Muscle layer of duodenum (tissue), 2 donors: Measurements from ENCODE around the gene SEC23IP.

Source experiments
- H3K27ac ChIP-seq: one replicate; pipeline ENCODE4 v1.7.0; 2013; ENCODE audit warnings: mild to moderate bottlenecking, low read length
- H3K27me3 ChIP-seq: one replicate; pipeline ENCODE4 v1.7.0; 2013; ENCODE audit warnings: low read depth, mild to moderate bottlenecking, control low read depth, low read length
- H3K36me3 ChIP-seq, 2 donors: one replicate each; pipeline ENCODE4 v1.7.0; 2013; ENCODE audit warnings: low read length in 2 of 2, control low read depth in 1 of 2, mild to moderate bottlenecking in 1 of 2; ENCODE audit not compliant: insufficient read depth in 2 of 2, control insufficient read depth in 1 of 2
- H3K4me1 ChIP-seq, 2 donors: one replicate each; pipeline ENCODE4 v1.7.0; 2013; ENCODE audit warnings: low read length in 2 of 2, mild to moderate bottlenecking in 2 of 2, control low read depth in 1 of 2, moderate library complexity in 1 of 2; ENCODE audit not compliant: insufficient read depth in 2 of 2, control insufficient read depth in 1 of 2
- H3K4me3 ChIP-seq, 2 donors: one replicate each; pipeline ENCODE4 v1.7.0; 2013; ENCODE audit warnings: low read length in 2 of 2, low read depth in 1 of 2, mild to moderate bottlenecking in 1 of 2
- H3K9me3 ChIP-seq, 2 donors: one replicate each; pipeline ENCODE4 v1.7.0; 2013; ENCODE audit warnings: low read length in 2 of 2, control low read depth in 1 of 2, mild to moderate bottlenecking in 1 of 2; ENCODE audit not compliant: control insufficient read depth in 1 of 2
- donor health status: healthy.

Gene SEC23IP

DNA sequence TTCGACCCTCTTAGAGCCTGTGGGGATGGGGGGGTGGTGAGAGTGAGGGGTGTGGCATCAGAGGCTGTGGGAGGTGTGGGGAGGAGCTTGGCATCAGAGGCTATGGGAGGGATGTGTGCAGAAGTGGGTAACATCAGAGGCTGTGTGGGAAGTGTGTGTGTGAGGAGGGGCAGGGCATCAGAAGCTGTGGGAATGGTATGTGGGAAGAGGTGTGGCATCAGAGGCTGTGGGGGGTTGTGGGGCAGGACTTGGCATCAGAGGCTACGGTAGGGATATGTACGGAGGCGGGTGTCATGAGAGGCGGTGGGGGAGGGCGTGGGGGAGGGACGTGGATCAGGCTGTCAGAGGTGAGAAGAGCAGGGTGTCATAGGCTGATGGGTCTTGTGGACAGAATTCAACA lies 97.4 kb downstream of the SEC23IP start:
- no peak overlapping the region for H3K4me3 ChIP-seq
- H3K36me3 ChIP-seq, result no peaks in the 10 kb centered on the region
- H3K27me3 ChIP-seq, result no peaks in the 10 kb centered on the region
- H3K9me3 ChIP-seq, result no peaks in the 10 kb centered on the region
- no peaks in the 10 kb centered on the region for H3K4me1 ChIP-seq
- H3K27ac ChIP-seq, result no peak overlapping the region

DNA sequence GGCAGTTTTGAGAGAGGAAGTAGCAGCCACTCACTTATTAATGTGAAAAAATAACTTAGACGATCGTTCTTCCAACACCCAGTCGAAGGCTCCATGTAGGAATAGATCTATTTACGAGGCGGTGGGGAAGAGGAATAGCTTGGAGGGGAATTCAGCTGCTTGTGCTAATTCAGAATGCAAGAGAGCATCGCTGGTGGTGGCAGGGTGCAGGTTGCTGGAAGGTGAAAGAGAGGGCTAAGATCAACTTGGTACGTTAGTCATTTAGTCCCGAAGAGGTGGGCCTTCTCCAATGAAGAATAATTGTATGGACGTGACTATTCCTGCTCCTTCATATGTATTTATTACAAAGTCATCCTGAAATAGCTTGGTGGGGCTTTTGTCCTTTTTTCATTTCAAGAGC lies 98.5 kb downstream of the SEC23IP start:
- no peaks in the 10 kb centered on the region for H3K36me3 ChIP-seq
- H3K27me3 ChIP-seq, result no peaks in the 10 kb centered on the region
- H3K9me3 ChIP-seq, result no peaks in the 10 kb centered on the region
- no peak overlapping the region for H3K4me3 ChIP-seq
- H3K4me1 ChIP-seq, result no peaks in the 10 kb centered on the region
- H3K27ac ChIP-seq, result no peak overlapping the region

DNA sequence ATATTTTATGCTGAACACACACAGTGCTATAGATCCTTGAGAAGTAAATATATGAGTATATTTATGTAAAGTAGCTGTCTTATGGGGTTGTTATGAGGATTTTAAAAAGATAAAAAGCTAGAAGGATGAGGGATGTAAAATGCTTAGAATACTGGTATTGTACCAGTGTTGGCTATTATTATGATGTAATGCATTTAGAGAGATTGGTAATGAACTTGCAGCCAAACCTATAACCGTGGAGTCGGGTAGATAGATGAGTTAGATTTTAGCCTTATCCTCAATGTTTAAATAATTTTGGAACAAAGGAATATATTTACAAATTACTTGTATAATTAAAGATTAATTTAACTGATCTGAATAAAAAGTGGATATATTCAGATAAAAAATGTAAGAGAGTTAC lies 99.3 kb downstream of the SEC23IP start:
- no peak overlapping the region for H3K27ac ChIP-seq
- H3K4me3 ChIP-seq, result no peak overlapping the region
- no peaks in the 10 kb centered on the region for H3K36me3 ChIP-seq
- no peaks in the 10 kb centered on the region for H3K4me1 ChIP-seq
- H3K9me3 ChIP-seq, result peaks cover 0 to 5% of the 10 kb centered on the region in 2 donors
- H3K27me3 ChIP-seq, result no peaks in the 10 kb centered on the region
